Prostate gland (tissue), 2 donors: ENCODE data around the gene RASD2. TPM values are rescaled to one million over a fixed set of nuclear protein-coding genes. Genes with fewer than 3 reads are reported as not detected.

Source experiments
- DNase-seq: peaks from one replicate; pipeline ENCODE4 v3.0.0-alpha.2; 2019; ENCODE audit warnings: low spot score
- H3K27ac ChIP-seq, 2 donors: fragments of 200-600 bp; sonication (generic); 2 replicates each; pipeline ENCODE4 v1.5.1; 2017 to 2019
- H3K27me3 ChIP-seq: fragments of 200-600 bp; sonication (generic); replicated peaks from 2 replicates; pipeline ENCODE4 v1.5.1; 2019; ENCODE audit not compliant: insufficient read depth
- H3K36me3 ChIP-seq, 2 donors: fragments of 200-600 bp; sonication (generic); 1 replicate in 1 of 2; 2 replicates in 1 of 2; pipeline versions ENCODE4 v1.5.1 to v1.8.1; 2017 to 2019
- H3K4me1 ChIP-seq: fragments of 200-600 bp; sonication (generic); replicated peaks from 2 replicates; pipeline ENCODE4 v1.5.1; 2019
- H3K4me3 ChIP-seq, 2 donors: fragments of 200-600 bp; sonication (generic); 2 replicates each; pipeline ENCODE4 v1.5.1; 2017 to 2019
- H3K9me3 ChIP-seq: fragments of 200-600 bp; sonication (generic); 2 replicates; pipeline ENCODE4 v1.5.1; 2017
- POLR2A ChIP-seq: fragments of 450-650 bp; IDR thresholded peaks from one replicate; pipeline ENCODE4 v1.6.1; 2016; ENCODE audit warnings: antibody characterized with exemption, mild to moderate bottlenecking
- POLR2AphosphoS5 ChIP-seq: sonication (generic); formaldehyde crosslinking; IDR thresholded peaks from one replicate; pipeline ENCODE4 v1.6.1; 2017; ENCODE audit warnings: antibody characterized with exemption
- WGBS: methylation state at CpG from one replicate; pipeline ENCODE4 v1.1.5; 2018; 5-methylcytosine and 5-hydroxymethylcytosine counted together
- intact Hi-C: fragments of 100-400 bp; cut with DNase I; formaldehyde crosslinking; loops from one replicate; pipeline ENCODE4 v1.14.2; 2022
- total RNA-seq, 2 donors: library from RNA; depleted of rRNA; stranded (reverse); fragments of >200 nt; gene quantifications; one replicate each; pipeline ENCODE4 v1.1.0, GENCODE V29; 2016
- TF ChIP-seq, protein P1 (sequence below), 4 experiments: fragments of 200-600 bp in 2 of 4; fragments of 450-650 bp in 2 of 4; sonication (generic) in 2 of 4; IDR thresholded peaks; 1 replicate in 3 of 4; 2 replicates in 1 of 4; pipeline ENCODE4 v1.5.1; 2016 to 2019; ENCODE audit warnings: antibody characterized with exemption in 4 of 4, mild to moderate bottlenecking in 2 of 4, moderate library complexity in 2 of 4

RASD2 gene
- total RNA-seq, 2 donors from 2014 or later, result 6.2 to 8.0 TPM

DNA sequence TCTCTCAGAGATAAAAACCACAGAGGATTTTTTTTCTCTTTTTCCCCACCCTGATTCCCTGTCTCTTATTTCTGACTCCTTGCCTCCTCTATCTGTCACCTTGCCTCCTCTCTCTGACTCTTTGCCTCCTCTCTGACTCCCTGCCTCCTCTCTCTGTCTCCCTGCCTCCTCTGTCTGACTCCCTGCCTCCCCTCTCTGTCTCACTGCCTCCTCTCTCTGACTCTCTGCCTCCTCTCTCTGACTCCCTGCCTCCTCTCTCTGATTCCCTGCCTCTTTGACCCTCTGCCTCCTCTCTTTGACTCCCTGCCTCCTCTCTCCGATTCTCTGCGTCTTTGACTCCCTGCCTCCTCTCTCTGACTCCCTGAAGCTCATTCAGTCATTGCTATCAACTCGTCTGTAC is 3.1 kb downstream of the RASD2 start:
- TF ChIP-seq POLR2AphosphoS5 (no peak), POLR2A (no peak)
- TF ChIP-seq, protein P1, sequence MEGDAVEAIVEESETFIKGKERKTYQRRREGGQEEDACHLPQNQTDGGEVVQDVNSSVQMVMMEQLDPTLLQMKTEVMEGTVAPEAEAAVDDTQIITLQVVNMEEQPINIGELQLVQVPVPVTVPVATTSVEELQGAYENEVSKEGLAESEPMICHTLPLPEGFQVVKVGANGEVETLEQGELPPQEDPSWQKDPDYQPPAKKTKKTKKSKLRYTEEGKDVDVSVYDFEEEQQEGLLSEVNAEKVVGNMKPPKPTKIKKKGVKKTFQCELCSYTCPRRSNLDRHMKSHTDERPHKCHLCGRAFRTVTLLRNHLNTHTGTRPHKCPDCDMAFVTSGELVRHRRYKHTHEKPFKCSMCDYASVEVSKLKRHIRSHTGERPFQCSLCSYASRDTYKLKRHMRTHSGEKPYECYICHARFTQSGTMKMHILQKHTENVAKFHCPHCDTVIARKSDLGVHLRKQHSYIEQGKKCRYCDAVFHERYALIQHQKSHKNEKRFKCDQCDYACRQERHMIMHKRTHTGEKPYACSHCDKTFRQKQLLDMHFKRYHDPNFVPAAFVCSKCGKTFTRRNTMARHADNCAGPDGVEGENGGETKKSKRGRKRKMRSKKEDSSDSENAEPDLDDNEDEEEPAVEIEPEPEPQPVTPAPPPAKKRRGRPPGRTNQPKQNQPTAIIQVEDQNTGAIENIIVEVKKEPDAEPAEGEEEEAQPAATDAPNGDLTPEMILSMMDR (IDR thresholded peaks at IDR 0.05), result no peak
- no peaks in the 10 kb centered on the region for H3K9me3 ChIP-seq
- H3K27ac ChIP-seq, result no peak overlapping the region
- H3K4me3 ChIP-seq, result no peak overlapping the region
- 73% methylated on average over 3 of the region's 3 CpGs for WGBS
- intact Hi-C loops, result no loop called here
- DNase-seq, result no peak
- no peaks in the 10 kb centered on the region for H3K4me1 ChIP-seq
- no peaks in the 10 kb centered on the region for H3K36me3 ChIP-seq
- no peaks in the 10 kb centered on the region for H3K27me3 ChIP-seq

DNA sequence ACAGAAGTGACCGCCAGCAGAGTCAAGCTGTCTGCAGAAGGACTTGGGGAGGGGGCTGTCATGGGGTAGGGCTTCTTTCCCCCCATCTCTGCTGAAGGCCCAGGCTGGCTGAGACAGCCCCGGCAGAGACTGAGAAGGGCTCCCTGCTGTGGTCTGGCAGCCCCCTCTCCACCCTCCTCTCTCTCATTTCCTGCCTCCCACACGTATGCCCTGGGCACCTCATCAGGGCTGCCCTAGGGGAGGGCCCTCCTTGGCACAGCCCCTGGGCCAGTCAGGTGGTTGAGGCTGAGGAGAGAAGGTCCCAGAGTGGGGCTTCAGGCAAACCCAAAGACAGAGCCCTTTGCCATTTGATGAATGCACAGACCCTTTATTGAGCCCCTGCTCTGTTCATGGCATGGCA is 3.6 kb downstream of the RASD2 start:
- H3K4me1 ChIP-seq, result no peaks in the 10 kb centered on the region

DNA sequence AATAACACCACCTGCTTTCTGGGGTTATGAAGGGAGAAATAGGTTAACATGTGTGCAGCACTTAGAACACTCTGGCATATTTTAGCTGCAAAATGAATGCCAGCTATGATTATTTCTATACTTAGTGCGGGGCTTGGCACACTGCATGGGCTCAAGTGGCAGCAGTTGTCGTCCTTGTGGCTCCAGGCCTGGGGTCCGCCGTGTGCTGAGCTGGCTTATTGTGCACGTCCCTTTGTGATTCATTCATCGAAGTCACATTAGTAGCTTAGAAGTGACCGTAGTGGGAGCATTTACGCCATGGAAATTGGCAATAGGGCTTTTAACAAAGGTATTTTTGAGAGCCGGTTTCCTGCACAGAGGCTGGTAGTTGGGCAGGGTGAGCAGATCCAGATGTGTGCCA is 4.2 kb downstream of the RASD2 start:
- H3K9me3 ChIP-seq, result no peaks in the 10 kb centered on the region
- no peaks in the 10 kb centered on the region for H3K4me1 ChIP-seq
- H3K36me3 ChIP-seq, result no peaks in the 10 kb centered on the region
- no peak for DNase-seq
- no peak overlapping the region for H3K4me3 ChIP-seq
- intact Hi-C loops, result no loop called here
- 78% methylated on average over 9 of the region's 9 CpGs for WGBS
- H3K27ac ChIP-seq, result no peak overlapping the region
- no peaks in the 10 kb centered on the region for H3K27me3 ChIP-seq
- TF ChIP-seq POLR2A, result no peak
- TF ChIP-seq, protein P1 (IDR thresholded peaks at IDR 0.05), result no peak
- TF ChIP-seq POLR2AphosphoS5, result no peak

More for the DNA sequence above, 3.6 kb downstream of the RASD2 start:
- no peak for TF ChIP-seq POLR2AphosphoS5
- TF ChIP-seq, protein P1 (IDR thresholded peaks at IDR 0.05), result no peak
- TF ChIP-seq POLR2A, result no peak
- Histone ChIP-seq H3K4me3 (no peak overlapping the region), H3K36me3 (no peaks in the 10 kb centered on the region), H3K27me3 (no peaks in the 10 kb centered on the region), H3K9me3 (no peaks in the 10 kb centered on the region), H3K27ac (no peak overlapping the region)
- DNase-seq, result no peak
- WGBS, result 34% methylated on average over 3 of the region's 3 CpGs
- intact Hi-C loops, result no loop called here

DNA sequence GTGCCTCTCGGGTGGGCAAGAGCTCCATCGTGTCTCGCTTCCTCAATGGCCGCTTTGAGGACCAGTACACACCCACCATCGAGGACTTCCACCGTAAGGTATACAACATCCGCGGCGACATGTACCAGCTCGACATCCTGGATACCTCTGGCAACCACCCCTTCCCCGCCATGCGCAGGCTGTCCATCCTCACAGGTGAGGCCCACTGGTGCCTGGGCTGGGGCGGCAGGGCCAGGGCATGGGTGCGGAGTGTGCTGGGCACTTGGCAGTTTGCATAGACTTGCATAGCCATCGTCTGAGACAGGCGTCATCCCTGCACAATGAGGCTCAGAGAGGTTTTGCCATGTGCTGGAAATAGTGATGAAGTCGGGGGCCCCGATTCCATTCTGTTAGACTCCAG is 6.3 kb downstream of the RASD2 start:
- Histone ChIP-seq H3K27ac (no peak overlapping the region), H3K27me3 (no peaks in the 10 kb centered on the region), H3K4me1 (no peaks in the 10 kb centered on the region), H3K4me3 (no peak overlapping the region), H3K36me3 (no peaks in the 10 kb centered on the region), H3K9me3 (no peaks in the 10 kb centered on the region)
- 91% methylated on average over 18 of the region's 18 CpGs for WGBS
- no peak for DNase-seq
- intact Hi-C loops, result no loop called here
- TF ChIP-seq, protein P1 (IDR thresholded peaks at IDR 0.05), result no peak
- TF ChIP-seq POLR2AphosphoS5 (no peak), POLR2A (no peak)

DNA sequence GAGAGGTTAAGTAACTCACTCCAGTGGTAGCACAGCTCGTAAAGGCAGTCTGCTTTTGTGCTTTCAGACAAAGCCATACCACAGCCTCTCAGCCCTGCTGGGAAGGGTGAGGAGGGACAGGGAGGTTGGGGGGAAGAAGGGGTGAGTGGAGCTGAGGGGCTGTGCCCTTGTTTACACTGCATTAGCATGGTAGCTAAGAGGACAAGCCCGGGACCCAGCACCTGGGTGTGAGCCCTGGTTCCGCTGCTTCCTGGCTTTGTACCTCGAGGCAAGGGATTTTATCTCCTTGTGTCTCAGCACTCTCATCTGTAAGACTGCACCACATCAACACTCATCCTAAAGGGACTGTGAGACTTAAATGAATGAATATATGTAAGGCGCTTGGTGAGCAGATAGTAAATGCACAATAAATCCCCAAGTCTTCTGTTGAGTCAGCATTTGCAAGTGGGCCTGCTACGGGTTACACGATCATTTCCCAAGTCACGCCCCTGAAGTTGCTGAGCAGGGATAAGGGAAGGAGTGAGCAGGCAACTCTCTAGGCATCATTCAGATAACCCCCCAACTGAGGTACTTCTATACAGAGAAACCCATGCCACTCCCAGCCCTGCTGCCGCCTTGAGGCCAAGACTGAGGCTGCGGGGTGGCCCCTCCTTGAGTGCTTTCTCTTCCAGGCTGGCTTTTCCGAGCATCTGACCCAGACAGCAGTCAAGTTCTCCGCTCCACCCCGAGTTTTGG is 7.5 kb downstream of the RASD2 start:
- intact Hi-C loops, result no loop called here
- no peaks in the 10 kb centered on the region for H3K4me1 ChIP-seq
- TF ChIP-seq, protein P1 (IDR thresholded peaks at IDR 0.05), result no peak
- no peak for TF ChIP-seq POLR2A
- TF ChIP-seq POLR2AphosphoS5, result no peak
- no peaks in the 10 kb centered on the region for H3K9me3 ChIP-seq
- H3K27me3 ChIP-seq, result no peaks in the 10 kb centered on the region
- 78% methylated on average over 13 of the region's 13 CpGs for WGBS
- DNase-seq, result no peak
- no peak overlapping the region for H3K27ac ChIP-seq
- H3K36me3 ChIP-seq, result no peaks in the 10 kb centered on the region
- no peak overlapping the region for H3K4me3 ChIP-seq
